Measurements from ENCODE around the gene ELFN2.

- TF ChIP-seq CTCF (IDR thresholded peaks at IDR 0.05) (no peak), POLR2A (IDR thresholded peaks at IDR 0.05) (no peak)
Observed at GRCh38 chr22:37461961-37462360, 34.7 kb upstream of the ELFN2 start.

All from tibial nerve (tissue), 3 donors.